GM18498 (cell line): Measurements from ENCODE around the gene ADGRE2.

Experiments used
- ATAC-seq: cut with Tn5 transposase; IDR thresholded peaks from one replicate; pipeline ENCODE4 v1.9.1; 2021; ENCODE audit warnings: mild to moderate bottlenecking, moderate library complexity; ENCODE audit not compliant: unreplicated experiment

ADGRE2 gene

GRCh38 chr19:14748601-14749000 lies 29.8 kb downstream of the ADGRE2 start:
- no peak for ATAC-seq

GRCh38 chr19:14746886-14747285 lies 31.5 kb downstream of the ADGRE2 start:
- no peak for ATAC-seq

- no peak for ATAC-seq
These were observed 42.4 kb downstream of the ADGRE2 start for GRCh38 chr19:14735915-14736314.

- ATAC-seq = no peak
These were observed 44.8 kb downstream of the ADGRE2 start for GRCh38 chr19:14733574-14733973.

GRCh38 chr19:14732510-14732909 lies 45.9 kb downstream of the ADGRE2 start:
- ATAC-seq = no peak

- ATAC-seq = no peak
These were observed 47.2 kb downstream of the ADGRE2 start for GRCh38 chr19:14731200-14731599.

- no peak for ATAC-seq
These were observed 49.8 kb downstream of the ADGRE2 start for GRCh38 chr19:14728595-14728994.

GRCh38 chr19:14722127-14722526 lies 56.2 kb downstream of the ADGRE2 start:
- ATAC-seq = no peak

GRCh38 chr19:14719162-14719561 lies 59.2 kb downstream of the ADGRE2 start:
- no peak for ATAC-seq

- no peak for ATAC-seq
These were observed 59.7 kb downstream of the ADGRE2 start for GRCh38 chr19:14718522-14719116.

GRCh38 chr19:14715841-14716240 lies 62.5 kb downstream of the ADGRE2 start:
- no peak for ATAC-seq

GRCh38 chr19:14704450-14704849 lies 73.9 kb downstream of the ADGRE2 start:
- no peak for ATAC-seq

- no peak for ATAC-seq
These were observed 74.5 kb downstream of the ADGRE2 start for GRCh38 chr19:14703833-14704232.

- no peak for ATAC-seq
These were observed 77.5 kb downstream of the ADGRE2 start for GRCh38 chr19:14700711-14701375.

GRCh38 chr19:14699641-14700040 lies 78.7 kb downstream of the ADGRE2 start:
- no peak for ATAC-seq

- ATAC-seq = no peak
These were observed 82.9 kb downstream of the ADGRE2 start for GRCh38 chr19:14695471-14695870.

- ATAC-seq = no peak
These were observed 83.6 kb downstream of the ADGRE2 start for GRCh38 chr19:14694641-14695266.

- ATAC-seq = peak; percentile 92
These were observed 88.5 kb downstream of the ADGRE2 start, which contains the start of gene ZNF333 for GRCh38 chr19:14689598-14690503. TSS of gene ZNF333 (plus strand) at chr19:14690048. CDS start at chr19:14693492, 3,444 bp downstream.

- ATAC-seq = no peak
These were observed 91.9 kb downstream of the ADGRE2 start for GRCh38 chr19:14686411-14686810.

- no peak for ATAC-seq
These were observed 94.9 kb downstream of the ADGRE2 start for GRCh38 chr19:14683439-14683838.
